Progenitor cell of endocrine pancreas (in vitro differentiated cells): ENCODE results near the gene ZBTB33. TPM values are rescaled to one million over a fixed set of nuclear protein-coding genes. Genes with fewer than 3 reads are reported as not detected.

Experiments
- DNase-seq: peaks from one replicate; pipeline ENCODE4 v3.0.0; 2021; ENCODE audit warnings: low spot score; ENCODE audit not compliant: unreplicated experiment
- H3K27ac Mint-ChIP-seq: 2 replicates; pipeline ENCODE4 v1.8.0; 2021; ENCODE audit warnings: mild to moderate bottlenecking, moderate library complexity, mixed read lengths
- H3K27me3 Mint-ChIP-seq: 2 replicates; pipeline ENCODE4 v1.8.0; 2021; ENCODE audit warnings: mixed read lengths
- H3K36me3 Mint-ChIP-seq: 2 replicates; pipeline ENCODE4 v1.8.0; 2022; ENCODE audit warnings: mixed read lengths; ENCODE audit not compliant: insufficient read depth
- H3K4me1 Mint-ChIP-seq: 2 replicates; pipeline ENCODE4 v1.8.0; 2021; ENCODE audit warnings: low read depth, mixed read lengths
- H3K4me3 Mint-ChIP-seq: 2 replicates; pipeline ENCODE4 v1.8.0; 2021; ENCODE audit warnings: low read depth, mild to moderate bottlenecking, moderate library complexity, mixed read lengths
- H3K9me3 Mint-ChIP-seq: 2 replicates; pipeline ENCODE4 v1.8.0; 2021; ENCODE audit warnings: low read depth, mixed read lengths
- CTCF ChIP-seq: fragments of 200-600 bp; sonication (generic); IDR thresholded peaks from one replicate; pipeline ENCODE4 v1.5.0; 2021; ENCODE audit warnings: antibody characterized with exemption, mild to moderate bottlenecking; ENCODE audit not compliant: unreplicated experiment
- total RNA-seq: library from RNA; stranded (reverse); gene quantifications from 2 replicates; pipeline ENCODE4 v1.2.1, GENCODE V29; 2021

The ZBTB33 gene
- total RNA-seq, 1 donor from 2014 or later, result 40.4 TPM

- no peak for TF ChIP-seq CTCF
- Mint-ChIP-seq H3K36me3 (no peaks in the 10 kb centered on the region), H3K9me3 (peaks cover 32% of the 10 kb centered on the region)
Observed at GRCh38 chrX:120269373-120270035, 18.9 kb downstream of the ZBTB33 start.

GRCh38 chrX:120270567-120270966 lies 20.0 kb downstream of the ZBTB33 start:
- H3K4me1 Mint-ChIP-seq, result peaks cover 27% of the 10 kb centered on the region

More at GRCh38 chrX:120269373-120270035, 18.9 kb downstream of the ZBTB33 start:
- no peak for DNase-seq
- Mint-ChIP-seq H3K27me3 (no peaks in the 10 kb centered on the region), H3K4me3 (no peak overlapping the region), H3K4me1 (peaks cover 24% of the 10 kb centered on the region), H3K27ac (peak overlapping the region; percentile 88)

GRCh38 chrX:120271218-120271617 lies 20.6 kb downstream of the ZBTB33 start:
- DNase-seq, result no peak
- Mint-ChIP-seq H3K36me3 (no peaks in the 10 kb centered on the region), H3K4me3 (no peak overlapping the region), H3K27ac (peak overlapping the region; percentile 88), H3K27me3 (no peaks in the 10 kb centered on the region), H3K4me1 (peaks cover 27% of the 10 kb centered on the region), H3K9me3 (peaks cover 28% of the 10 kb centered on the region)
- TF ChIP-seq CTCF, result no peak

More at GRCh38 chrX:120270567-120270966, 20.0 kb downstream of the ZBTB33 start:
- Mint-ChIP-seq H3K27me3 (no peaks in the 10 kb centered on the region), H3K36me3 (no peaks in the 10 kb centered on the region), H3K9me3 (peaks cover 29% of the 10 kb centered on the region), H3K27ac (peak overlapping the region; percentile 88), H3K4me3 (no peak overlapping the region)
- no peak for DNase-seq
- TF ChIP-seq CTCF, result no peak

- no peak for TF ChIP-seq CTCF
- peaks cover 25% of the 10 kb centered on the region for H3K4me1 Mint-ChIP-seq
- H3K27me3 Mint-ChIP-seq, result no peaks in the 10 kb centered on the region
- peaks cover 30% of the 10 kb centered on the region for H3K9me3 Mint-ChIP-seq
- DNase-seq, result no peak
- H3K4me3 Mint-ChIP-seq, result no peak overlapping the region
- H3K27ac Mint-ChIP-seq, result no peak overlapping the region
- H3K36me3 Mint-ChIP-seq, result no peaks in the 10 kb centered on the region
Observed at GRCh38 chrX:120274145-120274544, 23.5 kb downstream of the ZBTB33 start.

- Mint-ChIP-seq H3K36me3 (no peaks in the 10 kb centered on the region), H3K4me3 (no peak overlapping the region), H3K27ac (no peak overlapping the region), H3K4me1 (peaks cover 19% of the 10 kb centered on the region), H3K9me3 (peaks cover 25% of the 10 kb centered on the region), H3K27me3 (no peaks in the 10 kb centered on the region)
- DNase-seq, result no peak
- TF ChIP-seq CTCF, result no peak
Observed at GRCh38 chrX:120274958-120275357, 24.3 kb downstream of the ZBTB33 start.
